GM18520 (cell line): Measurements from ENCODE around the gene TNRC6A.
"Not testable (repeated sequence)": the region's sequence is repeated elsewhere in the genome, so short reads cannot be mapped to it uniquely, and the experiment has no call there.

Source experiments
- ATAC-seq: cut with Tn5 transposase; IDR thresholded peaks from one replicate; pipeline ENCODE4 v1.9.1; 2021; ENCODE audit not compliant: unreplicated experiment

Gene TNRC6A

DNA sequence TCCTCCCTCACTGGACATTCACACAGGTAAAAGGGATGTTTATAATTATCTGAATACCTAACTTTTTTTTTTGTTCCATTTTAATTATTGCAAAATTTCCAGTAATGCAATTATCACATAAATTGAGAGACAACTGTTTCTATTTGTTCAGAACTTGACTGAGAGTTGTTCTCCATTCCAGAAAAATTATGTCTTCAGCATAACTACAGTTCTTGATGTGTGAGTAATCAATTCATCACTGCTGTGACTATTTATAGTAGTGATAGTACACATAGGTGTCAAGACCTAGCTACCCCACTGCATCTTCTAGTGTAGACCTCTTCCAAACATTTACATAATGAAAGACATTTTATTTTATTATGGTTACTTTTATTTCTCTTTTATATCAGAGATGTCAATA lies 5.8 kb upstream of the TNRC6A start:
- ATAC-seq: no peak

DNA sequence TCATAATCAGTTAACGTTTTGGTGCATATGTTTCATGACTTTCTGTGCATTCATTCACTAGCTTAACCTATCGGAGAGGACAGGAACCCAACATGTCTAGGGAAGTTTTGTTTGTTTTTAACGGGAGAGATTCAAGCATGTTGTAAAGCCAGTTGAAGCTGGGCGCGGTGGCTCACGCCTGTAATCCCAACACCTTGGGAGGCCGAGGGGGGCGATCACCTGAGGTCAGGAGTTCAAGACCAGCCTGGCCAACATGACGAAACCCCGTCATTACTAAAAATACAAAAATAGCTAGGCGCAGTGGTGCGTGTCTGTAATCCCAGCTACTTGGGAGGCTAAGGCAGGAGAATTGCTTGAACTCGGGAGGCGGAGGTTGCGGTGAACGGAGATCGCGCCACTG lies 1.4 kb upstream of the TNRC6A start:
- ATAC-seq: no peak

DNA sequence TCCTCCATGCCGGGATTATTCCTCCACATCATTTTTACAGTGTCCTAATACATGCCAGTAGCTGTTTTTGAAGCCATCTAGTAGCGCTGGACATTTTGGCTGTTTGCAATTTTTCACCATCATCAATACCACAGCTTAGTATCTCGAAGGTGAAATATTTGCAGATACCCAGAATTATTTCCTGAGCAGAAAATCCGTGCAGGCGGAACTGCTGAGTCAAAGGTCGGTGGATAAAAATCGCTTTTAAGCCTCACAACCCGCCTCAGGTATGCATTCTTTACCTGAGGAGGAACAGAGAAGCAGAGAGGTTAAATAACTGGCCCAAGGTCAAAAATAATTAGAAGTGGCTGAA lies 584 bp upstream of the TNRC6A start:
- no peak for ATAC-seq

DNA sequence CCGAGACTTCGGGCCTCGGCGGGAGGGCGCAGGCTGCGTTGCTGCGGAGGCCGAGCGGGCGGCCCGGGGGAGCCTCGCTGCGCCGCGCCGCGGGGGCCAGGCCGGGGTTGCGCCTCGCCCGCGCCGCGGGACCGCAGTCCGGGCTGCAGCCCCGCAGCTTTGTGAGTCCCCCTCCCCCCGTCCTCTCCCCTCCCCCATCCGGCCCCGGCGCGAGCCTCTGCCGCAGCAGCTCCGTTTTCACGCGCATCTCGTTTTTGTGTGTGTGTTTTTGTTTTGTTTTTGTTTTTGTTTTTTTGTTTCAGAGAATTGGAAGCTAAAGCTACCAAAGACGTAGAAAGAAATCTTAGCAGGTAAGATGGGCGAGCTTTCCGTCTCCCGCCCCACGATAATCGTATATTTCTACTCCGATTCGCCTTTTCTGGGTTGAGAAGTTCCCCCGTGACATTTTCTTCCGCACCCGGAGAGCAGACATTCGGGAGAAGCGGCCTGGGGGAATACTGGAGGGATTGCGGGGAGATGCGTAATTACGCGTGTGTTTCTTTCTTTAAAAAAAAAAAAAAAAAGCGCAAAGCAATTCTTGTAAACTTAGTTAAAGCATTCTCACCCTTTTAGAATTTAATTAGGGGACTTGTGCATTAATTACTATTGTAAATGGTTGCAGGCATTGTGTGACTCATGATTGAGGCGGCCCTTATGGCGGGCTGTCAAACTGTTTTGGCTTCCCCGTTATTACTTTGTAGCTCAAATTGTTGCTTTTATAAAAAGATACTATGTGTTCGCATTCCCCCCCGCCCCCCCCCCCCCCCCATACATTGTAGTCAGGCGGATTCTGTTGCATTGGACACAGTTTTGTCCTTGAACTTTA lies 732 bp downstream of the TNRC6A start:
- ATAC-seq: no peak

DNA sequence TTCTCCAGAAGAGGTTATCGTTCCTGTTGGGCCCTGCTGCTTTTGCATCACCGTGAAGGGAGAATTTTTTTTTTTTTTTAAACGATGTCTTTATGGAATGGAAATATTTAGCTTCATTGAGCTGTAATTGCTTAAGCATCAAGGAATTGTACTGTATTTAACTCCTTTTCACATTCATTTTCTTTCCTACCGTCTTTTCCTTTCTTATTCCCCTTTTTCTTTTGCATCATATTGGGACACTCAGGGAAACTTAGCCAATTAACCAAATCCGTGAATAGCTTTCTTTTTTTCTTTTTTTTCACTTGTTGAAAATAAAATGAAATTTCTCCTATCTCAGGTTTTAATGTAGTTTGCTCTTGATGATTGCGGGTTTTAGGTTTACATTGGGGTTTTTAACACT lies 1.5 kb downstream of the TNRC6A start:
- ATAC-seq: no peak

DNA sequence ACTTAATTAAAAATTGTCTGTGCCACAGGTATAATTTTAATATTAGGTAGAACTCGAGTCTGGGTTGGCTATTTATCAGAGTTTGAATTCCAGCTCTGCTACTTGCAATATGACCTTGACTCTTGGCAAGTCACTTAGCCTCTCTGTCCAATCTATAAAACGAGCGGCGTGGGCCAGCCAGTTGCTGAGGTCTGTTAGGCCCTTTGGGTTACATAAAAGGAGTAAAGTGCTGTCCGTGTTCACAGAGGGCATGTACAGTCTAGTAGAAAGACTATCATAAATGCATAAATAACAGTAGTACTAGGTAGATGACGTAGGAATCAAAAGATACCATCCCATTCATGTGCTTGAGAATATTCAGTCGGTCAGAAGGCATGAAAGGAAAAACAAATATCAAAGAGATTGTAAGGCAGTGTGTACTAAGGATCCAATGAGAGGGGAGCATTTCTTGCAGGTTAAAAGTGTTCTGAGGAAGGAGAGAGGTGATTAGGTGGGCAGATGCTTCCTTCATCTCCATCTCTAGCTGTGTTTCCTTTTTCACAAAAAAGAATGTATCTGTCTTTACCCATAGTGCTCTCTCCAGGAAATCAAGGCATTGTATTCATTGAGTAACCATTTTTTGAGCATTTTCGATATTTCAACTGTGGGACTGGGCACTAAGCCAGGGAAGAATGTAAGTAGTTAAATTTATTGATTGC lies 2.4 kb downstream of the TNRC6A start:
- ATAC-seq: no peak

DNA sequence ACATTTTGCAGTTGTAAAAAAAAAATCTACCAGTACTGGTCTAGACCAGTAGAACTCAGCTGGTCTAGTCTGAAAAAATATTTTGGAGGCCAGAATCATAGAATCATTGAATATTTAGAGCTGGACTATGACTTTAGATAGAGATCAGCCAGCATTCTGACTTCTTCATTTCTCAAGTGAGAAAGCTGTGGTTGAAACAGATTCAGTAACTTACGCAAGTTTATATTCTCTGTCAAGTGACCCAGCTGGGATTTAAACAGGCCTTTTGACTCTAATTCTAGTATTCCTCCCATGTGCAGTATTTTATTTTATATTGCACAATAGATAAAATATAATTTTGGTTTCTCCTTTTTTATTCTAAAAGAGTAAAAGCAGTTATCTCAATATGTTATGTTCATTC lies 4.9 kb downstream of the TNRC6A start:
- ATAC-seq: no peak

DNA sequence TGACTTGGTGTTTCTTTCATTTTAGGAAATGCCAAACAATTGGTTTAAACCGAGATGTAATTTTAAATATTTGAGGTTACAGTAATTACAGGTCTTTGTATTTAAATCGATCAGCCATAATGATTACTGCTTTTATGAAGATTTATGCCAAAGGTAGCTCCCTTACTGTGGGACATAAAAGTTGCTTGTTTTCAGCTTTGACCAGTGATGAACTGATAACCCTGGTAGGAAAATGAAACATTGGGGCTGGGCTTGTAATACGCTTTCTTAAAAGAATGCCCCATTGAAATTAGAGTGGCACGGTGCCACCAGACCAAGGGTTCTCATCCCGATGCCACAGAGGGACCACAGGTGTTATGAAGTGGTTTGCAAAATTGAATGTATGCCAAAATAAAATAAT lies 7.3 kb downstream of the TNRC6A start:
- no peak for ATAC-seq

DNA sequence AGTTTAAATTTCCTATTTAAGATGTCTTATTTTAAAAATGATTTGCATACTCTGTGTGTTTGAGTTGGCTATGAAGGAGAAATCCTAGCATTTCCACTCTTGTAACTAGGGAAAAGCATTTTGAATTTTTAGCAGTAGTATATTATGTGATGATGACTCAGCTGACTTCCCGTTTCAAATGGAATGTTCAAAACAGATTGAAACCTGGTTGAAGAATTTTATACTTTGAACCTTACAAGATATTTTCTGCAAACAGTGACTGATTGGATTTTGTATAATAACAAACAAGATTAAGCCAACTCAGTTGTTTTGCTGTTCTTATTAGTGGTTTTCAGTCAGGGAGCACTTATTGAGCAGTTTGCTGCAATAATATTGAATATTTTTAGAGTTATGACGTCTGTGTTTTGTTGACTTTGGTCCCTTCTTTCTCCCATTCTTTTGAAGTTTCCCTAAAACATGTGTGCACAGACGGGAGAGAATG lies 8.0 kb downstream of the TNRC6A start:
- no peak for ATAC-seq

DNA sequence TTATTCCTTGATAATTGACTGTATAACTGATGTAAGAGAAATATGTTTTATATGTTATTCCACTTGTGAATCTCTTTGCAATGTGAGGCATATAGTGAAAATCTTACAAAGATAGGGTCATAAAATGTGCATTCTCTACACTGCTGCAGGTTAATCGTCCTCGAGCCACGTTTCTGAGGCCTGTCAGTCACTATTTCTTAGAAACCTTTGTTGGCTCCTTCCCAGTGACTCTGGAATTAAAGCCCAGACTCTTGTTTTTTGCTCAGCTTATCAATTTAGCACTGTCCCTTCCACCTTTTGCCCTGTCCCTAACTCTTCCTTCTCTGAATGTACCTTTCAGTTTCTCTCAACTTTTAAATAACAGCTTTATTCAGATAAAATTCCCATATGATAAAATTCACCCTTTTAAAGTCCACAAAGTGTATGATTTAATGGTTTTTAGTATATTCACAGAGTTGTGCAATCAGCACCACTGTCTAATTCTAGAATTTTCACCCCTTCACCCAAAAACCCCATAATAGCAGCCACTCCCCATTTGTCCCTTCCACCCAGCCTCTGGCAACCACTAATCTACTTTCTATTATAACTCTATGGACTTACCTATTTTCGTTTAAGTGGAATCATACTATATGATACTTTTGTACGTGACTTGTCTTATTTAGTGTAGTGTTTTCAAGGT lies 8.6 kb downstream of the TNRC6A start:
- no peak for ATAC-seq

DNA sequence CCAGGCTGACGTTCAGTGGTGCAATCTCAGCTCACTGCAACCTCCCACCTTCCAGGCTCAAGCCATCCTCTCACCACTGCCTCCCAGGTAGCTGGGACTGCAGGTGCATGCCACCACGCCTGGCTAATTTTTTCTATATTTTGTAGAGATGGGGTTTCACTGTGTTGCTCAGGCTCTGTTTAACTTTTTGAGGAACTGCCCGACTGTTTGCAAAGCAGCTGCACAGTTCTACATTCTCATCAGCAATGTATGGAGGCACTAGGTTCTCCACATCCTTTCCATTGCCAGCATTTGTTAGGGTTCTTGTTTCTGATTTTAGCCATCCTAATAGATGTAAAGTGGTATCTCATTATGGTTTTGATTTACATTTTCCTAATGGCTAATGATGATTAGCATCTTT lies 9.4 kb downstream of the TNRC6A start:
- no peak for ATAC-seq

DNA sequence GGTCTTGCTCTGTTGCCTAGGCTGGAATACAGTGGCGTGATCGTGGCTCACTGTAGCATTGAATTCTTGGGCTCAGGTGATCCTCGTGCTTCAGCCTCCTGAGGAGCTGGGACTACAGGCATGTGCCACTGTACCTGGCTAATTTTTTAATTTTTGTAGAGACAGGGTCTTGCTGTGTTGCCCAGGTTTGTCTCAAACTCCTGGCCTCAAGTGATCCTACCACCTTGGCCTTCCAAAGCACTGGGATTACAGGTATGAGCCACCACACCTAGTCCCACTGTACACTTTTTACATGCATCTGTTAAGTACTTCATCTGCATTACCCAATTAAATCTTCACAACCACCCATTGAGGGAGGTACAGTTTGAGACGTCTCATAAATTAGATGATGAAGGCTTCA lies 12.4 kb downstream of the TNRC6A start:
- no peak for ATAC-seq

DNA sequence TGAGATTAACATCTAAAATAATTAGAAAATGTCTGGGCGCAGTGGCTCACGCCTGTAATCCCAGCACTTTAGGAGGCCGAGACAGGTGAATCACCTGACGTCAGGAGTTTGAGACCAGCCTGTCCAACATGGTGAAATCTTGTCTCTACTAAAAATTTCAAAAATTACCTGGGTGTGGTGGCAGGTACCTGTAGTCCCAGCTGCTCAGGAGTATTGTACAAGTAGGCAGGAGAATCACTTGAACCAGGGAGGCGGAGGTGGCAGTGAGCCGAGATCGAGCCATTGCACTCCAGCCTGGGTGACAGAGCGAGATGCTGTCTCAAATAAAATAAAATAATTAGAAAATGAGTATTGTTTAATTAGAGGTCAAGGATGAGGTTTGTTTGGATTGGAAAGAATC lies 13.2 kb downstream of the TNRC6A start:
- not testable (repeated sequence) for ATAC-seq

DNA sequence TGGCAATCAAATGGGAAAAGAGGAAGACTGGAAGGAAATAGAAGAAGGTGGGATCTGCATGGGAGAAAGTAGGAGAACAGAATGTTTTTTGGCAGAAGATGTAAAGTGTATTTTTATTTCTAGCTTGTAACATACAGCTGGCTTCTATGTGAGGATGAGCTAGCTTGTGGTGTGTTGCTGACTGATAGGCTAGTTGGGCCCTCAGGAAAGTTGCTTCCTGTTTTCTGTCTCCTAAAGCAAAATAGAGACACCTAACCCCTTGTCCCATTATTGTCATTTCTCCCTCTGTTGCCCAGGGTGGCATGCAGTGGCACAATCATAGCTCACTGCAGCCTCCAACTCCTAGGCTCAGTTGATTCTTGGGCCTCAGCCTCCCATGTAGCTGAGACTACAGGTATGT lies 15.9 kb downstream of the TNRC6A start:
- ATAC-seq: no peak

DNA sequence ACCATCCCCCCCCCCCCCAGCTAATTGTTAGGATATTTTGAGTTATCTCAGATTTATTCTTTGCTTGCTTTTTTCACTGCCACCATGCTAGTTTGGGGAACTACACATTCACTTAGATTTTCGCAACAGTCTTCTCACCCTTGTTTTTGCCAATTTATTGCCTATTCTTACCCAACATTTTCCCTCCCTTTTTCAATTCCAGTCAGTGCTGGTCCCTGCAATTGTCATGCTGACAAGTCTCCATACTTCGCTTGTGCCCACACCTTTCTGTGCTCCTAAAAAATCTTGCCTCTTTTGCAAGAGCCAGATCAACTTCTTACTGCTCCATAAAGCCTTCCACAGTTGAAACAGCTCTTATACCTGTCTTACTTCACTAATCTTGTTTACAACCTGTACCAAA lies 16.3 kb downstream of the TNRC6A start:
- ATAC-seq: no peak

DNA sequence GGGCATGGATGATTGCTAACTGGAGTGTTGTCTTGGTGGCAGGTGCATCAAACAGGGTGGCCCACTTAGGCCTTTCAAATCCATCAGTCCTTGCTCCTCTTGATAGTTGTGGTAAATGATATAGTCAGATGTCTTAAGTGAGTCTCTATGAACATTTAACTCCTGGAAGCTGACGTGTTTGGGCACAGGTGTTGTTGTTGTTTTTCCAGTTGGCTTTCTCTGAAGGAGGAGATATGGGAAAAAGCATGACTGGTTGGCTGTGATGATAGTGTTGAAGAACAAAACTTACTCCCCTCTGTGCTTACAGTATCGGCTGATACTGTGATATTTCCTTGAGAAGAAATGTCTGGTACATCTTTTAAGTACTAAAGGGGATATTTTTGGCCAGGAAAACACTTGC lies 18.0 kb downstream of the TNRC6A start:
- ATAC-seq: no peak

DNA sequence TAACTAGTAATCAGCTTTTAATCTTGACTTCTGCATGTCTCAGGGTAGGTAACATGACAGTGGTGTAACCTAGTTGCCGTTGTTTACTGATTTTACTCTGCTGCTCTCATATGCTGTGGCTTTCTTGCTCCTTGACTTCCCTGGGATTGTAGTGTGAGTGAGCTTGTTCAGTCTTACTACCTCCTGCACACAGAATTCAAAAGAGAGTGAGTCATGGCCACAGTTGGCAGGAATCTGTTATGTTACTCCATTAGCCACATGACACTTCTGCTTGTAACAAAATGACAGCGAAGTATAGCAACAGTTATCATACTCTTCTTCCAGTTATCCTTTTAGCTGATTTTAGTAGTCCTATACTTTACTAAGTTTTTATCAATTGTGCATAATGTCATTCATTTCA lies 18.8 kb downstream of the TNRC6A start:
- no peak for ATAC-seq

DNA sequence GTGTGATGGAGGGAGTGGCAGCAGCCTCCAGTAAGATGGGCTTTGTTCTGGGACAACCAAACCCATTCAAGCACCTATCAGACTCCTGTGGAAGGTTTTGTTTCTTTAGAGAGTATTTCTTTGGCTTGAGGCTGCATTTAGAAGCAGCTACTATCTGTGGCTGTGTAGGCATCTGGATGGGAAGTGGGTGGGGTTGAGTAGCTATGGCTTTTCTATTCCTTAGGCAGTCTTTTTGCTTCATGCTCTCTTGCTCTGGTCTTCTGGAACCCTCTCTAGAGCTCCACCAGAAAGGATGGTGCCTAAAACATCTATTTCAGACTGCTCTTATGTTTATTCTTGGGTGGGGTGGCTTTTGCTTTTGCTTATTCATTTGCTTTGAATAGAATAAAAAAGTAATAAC lies 19.9 kb downstream of the TNRC6A start:
- ATAC-seq: no peak

DNA sequence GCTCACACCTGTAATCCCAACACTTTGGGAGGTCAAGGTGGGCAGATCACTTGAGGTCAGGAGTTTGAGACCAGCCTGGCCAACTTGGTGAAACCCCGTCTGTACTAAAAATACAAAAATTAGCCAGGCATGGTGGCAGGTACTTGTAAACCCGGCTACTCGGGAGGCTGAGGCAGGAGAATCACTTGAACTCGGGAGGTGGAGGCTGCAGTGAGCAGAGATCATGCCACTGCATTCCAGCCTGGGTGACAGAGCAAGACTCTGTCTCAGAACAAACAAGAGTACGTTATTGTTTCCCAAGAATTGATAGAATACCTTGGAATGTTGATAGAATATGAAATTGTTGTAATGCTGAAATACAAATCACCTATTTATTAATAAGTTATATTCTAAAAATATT lies 20.4 kb downstream of the TNRC6A start:
- ATAC-seq: not testable (repeated sequence)

DNA sequence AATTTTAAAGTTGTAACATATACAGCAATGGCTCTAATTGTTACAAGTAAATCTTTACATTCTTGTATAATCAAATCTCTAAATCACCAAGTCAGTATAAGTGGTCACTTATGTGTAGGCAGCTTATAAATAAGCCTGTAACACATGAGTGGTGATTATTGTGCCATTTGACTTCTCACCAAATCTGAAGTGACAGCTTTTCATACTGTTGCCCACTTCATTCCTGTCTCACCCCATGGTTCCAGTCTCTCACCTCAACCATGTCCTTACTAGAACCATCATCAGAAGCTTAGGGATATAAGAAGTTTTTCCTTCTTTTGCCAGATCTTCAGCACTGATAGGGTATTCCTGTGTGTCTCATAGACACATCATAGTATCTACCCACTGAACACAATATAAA lies 23.5 kb downstream of the TNRC6A start:
- ATAC-seq: no peak

DNA sequence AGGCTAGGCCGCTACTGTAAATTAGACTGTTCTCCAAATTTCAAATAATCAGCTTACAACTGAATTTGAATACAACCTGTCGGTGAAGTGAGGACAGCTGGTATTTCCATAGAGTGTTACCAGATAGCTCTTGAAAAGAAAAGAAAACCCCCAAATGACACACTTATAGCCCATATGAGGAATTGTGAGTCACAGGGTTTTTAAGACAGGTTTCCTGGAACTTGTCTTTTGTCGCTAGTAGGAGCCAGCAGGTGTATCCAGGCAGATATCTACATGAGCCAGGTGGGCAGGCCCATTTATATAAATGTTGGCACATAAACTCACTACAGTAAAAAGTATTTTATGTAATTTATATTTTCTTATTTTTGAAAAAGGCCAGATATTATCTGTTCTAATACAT lies 24.0 kb downstream of the TNRC6A start:
- ATAC-seq: no peak

DNA sequence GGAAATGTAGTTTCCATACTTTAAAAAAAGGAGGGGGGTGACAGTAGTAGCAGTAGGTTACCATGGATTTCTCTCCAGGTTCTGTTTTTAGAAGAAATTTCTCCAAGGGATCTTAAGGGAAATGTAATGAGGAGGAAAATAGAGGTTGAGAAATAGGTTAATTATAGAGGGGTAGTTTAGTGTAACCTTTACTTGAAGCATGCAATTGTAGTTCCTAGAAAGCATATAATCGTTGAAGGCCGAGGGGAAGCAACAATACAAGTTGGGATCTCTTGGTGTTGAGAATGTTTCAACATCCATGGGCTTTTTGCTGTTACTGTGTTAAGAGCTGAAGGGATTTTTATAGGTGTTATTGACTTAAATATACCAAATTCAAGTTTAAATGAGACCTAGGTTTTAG lies 25.1 kb downstream of the TNRC6A start:
- ATAC-seq: no peak
